ENCODE results near the gene RIBC2.

DNA sequence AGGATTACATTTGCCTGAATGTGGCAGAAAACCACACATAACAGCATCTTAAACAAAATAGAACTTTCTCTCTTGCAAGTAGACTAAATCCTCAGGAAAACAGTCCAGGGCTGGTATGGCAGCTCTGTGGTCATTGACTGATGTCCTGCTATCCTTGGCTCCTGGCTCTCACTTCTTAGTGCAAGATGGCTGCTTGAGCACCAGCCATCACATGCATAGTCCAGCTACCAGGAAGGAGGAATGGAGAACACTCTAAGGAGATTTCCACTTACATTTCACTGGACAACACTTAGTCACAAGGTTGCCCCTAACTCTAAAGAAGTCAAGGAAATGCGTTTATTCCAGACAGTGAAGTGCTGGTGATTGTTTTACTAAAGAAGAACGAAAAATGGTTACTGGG, 13.6 kb downstream of the RIBC2 start:
- TF ChIP-seq, protein P1, sequence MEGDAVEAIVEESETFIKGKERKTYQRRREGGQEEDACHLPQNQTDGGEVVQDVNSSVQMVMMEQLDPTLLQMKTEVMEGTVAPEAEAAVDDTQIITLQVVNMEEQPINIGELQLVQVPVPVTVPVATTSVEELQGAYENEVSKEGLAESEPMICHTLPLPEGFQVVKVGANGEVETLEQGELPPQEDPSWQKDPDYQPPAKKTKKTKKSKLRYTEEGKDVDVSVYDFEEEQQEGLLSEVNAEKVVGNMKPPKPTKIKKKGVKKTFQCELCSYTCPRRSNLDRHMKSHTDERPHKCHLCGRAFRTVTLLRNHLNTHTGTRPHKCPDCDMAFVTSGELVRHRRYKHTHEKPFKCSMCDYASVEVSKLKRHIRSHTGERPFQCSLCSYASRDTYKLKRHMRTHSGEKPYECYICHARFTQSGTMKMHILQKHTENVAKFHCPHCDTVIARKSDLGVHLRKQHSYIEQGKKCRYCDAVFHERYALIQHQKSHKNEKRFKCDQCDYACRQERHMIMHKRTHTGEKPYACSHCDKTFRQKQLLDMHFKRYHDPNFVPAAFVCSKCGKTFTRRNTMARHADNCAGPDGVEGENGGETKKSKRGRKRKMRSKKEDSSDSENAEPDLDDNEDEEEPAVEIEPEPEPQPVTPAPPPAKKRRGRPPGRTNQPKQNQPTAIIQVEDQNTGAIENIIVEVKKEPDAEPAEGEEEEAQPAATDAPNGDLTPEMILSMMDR (IDR thresholded peaks at IDR 0.05; ENCODE audit: low read length): no peak
- no peak for TF ChIP-seq EZH2phosphoT487 (IDR thresholded peaks at IDR 0.05; ENCODE audit: low read length)
